HG02798 (cell line): ENCODE measurements around the gene FPGS.
"Not testable (repeated sequence)": the region's sequence is repeated elsewhere in the genome, so short reads cannot be mapped to it uniquely, and the experiment has no call there.

Source experiments
- ATAC-seq: cut with Tn5 transposase; IDR thresholded peaks from one replicate; pipeline ENCODE4 v1.9.1; 2021; ENCODE audit warnings: mild to moderate bottlenecking; ENCODE audit not compliant: unreplicated experiment, poor library complexity

FPGS gene

DNA sequence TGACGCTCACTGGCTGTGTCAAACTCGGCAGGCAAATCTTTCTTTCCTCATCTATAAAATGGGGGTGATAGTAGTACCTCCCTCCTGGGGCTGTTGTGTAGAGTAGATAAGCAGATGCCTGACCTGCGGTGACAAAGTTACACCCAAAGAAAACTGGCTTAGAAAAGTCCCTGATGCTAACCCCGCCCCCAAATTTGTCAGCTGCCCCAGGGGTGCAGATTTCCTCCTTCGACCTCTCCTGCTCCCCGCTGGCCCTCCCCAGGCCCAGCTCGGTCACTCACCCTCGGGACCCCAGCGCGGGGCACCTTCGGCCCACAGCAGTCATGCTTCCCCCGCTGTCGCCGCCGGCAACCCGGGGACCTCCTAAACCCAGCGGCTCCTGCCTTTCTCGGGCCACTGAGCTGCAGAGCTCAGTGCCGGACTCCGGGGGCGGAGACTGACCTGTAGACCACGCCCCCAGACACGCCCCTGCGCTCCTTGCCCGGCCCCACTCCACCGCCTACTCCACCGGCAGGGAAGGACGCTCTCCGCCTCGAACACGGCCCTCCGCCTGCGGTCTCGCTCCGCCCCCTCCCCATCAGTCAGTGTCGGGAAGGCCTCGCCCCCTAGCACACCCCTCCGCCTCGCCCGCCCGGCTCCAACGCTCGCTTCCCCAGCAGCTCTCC is 31.6 kb upstream of the FPGS start:
- ATAC-seq: peak; percentile 89

DNA sequence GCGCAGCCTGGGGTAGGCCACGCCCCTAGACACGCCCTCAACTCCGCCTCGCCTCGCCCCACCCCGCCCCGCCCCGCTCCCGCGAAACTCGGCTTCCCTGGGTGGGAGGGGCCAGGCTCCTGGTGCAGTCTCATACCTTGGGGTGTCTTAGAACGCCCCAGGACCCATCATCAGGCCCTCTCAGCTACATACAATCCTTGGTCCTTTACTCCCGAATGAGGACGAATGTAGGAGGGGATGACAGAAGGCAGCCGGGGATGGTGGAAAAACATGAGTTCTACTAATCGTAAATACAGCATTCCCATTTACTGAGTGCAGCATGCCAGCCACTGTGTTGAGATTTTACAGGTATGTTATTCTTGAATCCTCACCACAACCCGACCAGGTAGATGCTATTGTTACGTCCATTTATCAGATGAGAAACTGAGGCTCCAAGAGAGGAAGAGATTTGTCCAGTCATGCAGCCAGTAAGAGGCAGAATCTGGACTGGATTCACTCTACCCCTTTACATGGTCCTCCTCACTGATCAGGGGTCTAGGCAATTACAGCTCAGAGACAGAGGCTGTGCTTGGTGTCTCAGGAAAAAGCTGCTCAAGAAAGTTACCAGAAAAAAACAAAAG is 31.0 kb upstream of the FPGS start:
- no peak for ATAC-seq

DNA sequence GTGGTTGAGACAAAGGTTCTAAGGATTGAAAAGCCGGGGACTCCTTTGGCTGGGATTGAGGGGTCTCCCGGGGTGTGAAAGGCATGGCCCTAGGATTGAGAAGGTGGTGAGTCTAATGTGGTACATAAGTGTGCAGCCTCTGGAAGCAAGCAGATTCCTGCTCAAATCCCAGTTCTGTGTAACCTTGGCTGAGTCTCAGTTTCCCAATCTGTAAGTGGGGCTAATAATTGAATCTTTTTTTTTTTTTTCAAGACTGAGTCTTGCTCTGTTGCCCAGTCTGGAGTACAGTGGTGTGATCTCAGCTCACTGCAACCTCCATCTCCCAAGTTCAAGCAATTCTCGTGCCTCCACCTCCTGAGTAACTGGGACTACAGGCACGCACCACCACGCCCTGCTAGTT is 30.1 kb upstream of the FPGS start:
- no peak for ATAC-seq

DNA sequence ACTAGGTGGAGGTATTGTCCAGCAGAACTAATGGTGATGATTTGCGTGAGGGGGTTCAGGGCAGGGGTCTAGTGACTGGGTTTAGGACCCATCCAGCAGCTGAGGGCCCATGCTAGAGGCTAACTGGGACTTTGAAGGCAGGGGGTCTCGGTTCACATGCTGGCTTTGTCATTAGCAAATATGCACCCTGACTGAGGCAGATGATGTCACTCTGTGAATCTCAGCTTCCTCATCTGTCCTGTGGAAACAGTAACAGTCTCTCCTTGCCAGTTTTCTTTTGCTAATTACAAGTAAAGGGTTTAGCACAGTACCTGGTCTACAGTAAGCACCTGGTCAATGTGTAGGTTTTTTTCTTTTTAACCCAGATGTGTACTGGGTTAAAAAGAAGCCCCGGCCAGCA is 29.4 kb upstream of the FPGS start:
- no peak for ATAC-seq

DNA sequence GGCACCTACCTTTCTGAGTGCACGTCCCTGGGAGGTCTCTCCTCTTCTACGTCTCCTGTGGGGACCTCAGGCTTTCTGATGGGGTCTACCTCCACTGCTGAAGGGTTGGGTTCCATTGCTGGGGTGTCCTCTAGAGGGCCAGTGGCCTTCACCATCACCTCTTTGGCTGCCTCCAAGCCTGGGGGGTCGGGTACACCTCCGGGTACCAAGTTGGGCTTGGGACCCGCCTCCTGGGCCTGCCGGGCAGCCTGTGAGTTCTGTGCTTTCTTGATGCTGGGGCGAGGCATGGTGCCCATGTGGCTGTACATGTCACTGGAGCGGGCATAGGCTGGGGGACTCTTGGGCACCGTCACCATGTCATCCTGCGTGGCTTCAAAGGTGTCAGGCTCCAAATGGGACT is 28.7 kb upstream of the FPGS start:
- no peak for ATAC-seq

DNA sequence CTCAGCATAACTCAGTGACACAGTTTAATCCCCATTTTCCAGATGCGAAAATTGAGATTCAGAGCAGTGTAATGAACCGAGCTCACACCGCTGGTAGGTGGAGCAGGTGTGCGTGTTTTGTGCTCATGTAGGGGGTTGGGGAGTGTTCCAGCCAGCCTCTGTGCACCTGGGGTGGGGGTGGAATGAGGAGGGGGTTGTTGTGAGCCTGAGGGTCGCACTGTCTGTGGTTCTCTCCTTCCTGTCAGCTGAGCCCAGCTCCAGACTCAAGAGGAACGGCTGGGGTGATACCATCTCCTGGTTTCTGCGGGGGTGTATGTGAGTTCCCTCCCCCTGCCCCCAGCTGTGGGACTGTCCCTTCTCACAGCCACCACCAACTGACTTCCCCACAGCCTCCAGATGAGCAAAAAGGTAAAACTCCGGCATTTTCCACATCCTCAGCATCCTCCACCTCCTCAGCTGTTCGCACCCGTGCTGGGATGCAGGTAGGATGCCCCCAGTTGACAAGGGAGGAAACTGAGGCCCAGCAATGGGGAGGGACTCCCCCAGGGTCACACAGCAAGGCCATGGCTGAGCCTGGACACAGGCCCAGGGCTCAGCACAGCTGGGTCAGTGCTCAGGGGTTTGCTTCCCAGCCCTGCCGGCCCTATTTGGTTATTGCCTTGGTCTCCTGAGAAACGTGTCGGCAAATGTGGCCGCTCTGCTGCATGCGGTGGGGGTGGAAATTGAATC is 26.3 kb upstream of the FPGS start:
- peak; percentile 23 for ATAC-seq

DNA sequence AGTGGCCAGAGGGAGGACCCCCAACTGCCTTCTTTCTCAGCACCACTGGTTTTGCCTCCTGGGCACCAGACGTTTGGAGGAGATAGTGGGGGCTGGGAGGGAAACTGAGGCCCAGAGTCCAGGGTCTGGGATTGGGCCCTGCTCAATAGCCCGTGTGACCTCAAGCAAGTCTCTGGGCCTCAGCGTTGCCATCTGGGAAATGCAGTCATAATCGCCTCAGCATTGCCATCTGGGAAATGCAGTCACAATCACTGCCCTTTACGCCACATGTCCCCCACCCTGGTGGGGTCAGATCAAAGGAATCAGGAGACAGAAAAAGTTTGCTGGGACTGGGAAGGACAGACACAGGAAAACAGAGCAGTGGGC is 25.8 kb upstream of the FPGS start:
- ATAC-seq: no peak

DNA sequence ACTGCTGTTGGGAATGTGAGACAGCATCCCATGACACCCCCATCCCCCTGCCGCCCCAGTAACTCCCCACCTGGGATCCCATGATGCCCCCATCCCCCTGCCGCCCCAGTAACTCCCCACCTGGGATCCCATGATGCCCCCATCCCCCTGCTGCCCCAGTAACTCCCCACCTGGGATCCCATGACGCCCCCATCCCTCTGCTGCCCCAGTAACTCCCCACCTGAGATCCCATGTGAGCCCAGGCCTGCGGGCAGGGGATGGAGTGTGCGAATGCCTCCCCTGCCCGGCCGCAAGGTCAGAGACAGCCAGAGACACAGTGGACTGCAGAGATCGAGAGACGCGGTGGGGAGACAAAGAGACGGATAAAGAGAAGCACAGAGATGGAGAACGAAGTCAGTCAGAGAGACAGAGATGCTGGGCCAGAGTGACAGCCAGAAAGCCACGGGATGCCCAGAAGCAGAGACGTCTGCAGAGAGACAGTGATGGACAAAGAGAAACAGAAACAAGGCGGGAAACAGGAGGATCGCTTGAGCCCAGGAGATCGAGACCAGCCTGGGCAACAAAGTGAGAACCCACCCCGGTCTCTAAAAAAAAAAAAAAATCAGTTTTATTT is 25.2 kb upstream of the FPGS start:
- no peak for ATAC-seq

DNA sequence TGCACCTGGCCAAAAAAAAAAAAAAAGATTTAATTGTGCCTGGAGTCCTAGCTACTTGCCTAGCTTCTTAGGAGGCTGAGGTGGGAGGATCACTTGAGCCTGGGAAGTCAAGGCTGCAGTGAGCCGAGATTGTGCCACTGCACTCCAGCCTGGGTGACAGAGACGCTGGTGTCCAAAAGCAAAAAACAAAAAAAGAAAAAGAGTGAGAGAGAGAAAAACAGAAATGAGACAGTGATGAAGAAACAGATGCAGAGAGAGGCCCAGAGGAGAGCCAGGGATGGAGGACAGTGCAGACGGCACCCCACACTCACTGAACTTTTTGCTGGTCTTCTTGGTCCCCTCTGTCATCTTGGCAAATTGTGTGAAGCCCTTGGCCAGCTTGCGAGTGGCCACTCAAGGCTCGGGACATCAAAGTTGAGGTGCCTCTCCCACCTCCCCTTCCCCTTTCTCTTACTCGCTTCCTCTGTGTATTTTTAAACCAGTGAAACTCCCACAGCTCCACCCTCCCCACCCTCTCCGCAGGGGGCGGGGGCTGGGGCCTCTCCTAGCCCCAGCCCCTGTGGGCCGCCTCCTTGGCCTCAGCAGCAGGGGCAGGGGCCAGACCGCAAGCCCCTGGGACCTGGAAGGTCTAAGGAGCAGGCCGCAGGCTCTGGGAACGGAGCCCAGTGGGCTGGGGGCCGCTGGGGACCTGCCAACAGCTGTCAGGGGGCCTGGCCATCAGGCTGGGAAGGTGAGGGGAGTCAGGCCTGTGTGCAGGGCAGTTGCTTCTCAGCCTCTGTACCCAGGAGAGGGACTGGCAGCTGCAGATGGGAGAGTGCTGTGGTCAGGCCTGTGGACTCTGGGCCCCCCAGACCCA is 24.2 kb upstream of the FPGS start, which contains the start of gene SH2D3C:
Gene SH2D3C, minus strand, starts transcription at position 387 of the 856 bp plus-strand sequence. Its CDS starts 39 bp downstream, at position 348.
- ATAC-seq: peak; percentile 38

DNA sequence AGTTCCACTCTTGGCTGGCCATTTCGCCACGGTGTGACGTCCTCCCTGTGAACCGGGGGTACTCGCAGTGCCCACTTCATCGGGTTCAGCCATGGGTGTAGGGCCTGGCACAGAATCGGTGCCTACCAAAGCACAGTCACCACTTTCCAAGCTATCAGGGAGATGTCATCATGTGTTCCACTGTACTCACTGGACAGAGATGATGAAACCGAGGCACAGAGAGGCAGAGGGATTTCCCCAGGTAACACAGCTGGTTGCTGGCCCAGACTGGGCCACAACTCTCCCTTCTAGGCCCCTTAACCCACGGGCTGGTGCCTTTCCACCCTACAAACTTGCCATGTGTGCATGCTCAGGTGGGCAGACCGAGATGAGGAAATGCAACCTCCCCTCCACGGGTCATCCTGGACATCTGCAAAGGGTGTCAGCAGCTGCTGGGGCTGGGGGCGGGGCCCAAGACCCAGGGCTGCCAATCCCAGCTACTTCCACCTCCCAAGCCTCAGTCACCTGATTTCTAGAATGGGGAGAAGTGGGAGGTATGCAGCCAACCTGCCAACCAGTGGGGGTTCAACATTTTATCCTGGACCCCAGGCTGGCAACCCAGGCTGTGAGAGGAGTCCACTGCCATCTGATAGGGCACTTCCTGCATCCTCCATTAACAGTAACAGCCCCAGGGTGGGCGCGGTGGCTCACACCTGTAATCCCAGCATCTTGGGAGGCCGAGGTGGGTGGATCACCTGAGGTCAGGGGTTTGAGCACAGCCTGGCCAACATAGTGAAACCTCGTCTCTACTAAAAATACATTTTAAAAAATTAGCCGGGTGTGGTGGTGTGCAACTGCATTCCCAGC is 23.3 kb upstream of the FPGS start:
- peak; percentile 65 for ATAC-seq

DNA sequence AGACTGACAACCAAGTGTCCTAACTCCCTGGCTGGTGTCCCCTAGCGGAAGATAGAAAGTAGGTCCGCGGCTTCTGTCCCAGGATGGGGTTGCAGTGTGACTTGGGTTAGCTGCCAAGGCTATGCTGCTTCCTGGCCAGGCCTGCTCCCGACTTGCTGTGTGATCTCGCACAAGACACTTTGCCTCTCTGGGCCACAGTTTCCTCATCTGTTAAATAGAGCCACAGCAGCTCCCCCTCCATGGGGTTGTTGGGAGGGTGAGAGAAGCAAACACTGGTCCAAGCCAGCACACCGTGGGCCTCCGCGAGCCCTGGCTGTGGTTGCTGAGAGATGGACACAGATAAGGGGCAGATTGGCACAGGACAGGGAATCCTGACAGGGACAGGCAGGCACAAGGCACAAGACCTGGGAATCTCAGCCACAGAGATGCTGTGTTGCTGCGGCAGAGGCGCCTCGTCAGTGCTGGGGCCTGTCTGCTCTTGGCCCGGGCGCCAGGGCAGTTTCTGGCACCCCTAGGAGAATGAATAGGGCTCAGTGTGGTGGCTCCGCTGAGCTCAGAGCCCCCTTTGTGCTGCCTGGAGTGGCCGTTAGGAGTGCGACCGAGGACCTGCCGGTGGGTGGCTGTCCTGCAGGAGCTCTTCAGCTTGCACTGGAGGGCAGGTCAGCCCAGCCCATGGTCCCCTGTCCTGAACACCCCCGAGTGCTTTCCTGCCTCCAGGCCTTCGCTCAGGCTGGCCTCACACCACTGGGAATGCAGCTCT is 22.4 kb upstream of the FPGS start:
- ATAC-seq: no peak

DNA sequence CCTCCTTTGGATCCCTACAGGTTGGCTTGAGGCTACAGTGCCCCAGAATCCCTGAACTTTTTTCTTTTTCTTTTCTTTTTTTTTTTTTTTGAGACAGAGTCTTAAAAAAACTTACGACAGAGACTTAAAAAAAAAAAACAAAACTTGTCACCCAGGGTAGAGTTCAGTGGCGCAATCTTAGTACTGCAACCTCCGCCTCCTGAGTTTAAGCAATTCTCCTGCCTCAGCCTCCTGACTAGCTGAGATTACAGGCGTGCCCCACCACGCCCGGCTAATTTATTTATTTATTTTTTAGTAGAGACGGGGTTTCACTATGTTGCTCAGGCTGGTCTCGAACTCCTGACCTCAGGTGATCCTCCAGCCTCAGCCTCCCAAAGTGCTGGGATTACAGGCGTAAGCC is 21.8 kb upstream of the FPGS start:
- ATAC-seq: not testable (repeated sequence)

DNA sequence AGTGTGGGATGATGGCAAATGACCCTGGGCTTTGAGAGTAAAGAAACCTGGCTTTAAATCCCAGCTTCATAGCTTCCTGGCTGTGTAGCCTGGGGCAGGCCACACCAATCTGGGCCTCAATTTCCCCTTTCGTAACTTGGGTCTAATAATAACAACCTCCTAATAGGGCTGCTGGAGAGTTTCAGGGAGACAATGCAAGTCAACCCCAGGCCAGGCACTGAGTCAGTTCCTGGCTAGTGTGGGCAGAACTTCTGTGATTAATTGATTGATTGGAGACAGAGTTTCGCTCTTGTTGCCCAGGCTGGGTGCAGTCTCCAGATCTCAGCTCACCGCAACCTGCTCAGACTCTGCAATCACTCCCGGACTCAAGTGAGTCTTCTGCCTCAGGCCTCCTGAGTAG is 20.9 kb upstream of the FPGS start:
- ATAC-seq: no peak

DNA sequence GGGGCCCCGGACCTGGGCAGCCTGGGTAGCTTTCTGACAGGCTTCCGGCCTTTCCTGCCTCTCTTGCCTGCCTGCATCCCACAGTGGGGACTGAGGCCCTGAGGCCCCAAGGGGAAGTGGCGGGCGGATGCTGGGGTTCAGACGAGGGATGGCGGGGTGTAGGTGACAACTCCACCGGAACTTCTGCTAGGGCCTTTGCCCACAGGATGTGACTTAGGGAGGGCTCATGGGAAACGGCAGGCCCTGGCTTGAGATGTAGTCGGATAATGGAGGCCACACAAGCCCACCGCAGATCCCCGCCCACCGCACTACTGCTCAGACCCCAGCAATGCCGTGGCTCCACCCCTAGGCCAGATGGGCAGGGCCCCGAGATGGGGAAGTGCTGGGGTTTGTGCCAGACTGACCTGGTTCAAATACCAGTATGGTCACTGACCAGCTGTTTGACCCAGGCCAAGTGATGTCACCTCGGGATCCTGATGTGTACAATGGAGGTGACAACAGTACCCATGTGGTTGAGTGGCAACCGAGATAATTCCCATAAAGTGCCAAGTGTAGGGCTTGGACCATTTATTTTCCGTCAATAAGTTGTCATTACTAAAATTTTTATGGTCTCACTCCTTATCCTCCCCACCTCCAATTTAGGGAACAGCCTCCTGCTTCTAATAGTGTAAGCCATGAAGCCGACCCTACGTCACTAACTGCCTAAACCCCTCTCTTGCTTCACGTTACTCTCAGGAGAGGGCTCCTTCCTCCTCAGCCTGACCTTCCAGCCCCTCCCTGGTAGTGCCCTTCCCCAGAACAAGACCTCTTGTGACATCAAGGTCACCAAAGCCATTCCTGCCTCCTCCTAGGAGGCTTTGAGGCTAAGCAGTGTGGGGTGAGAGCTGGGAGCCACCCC is 19.3 kb upstream of the FPGS start:
- no peak for ATAC-seq

DNA sequence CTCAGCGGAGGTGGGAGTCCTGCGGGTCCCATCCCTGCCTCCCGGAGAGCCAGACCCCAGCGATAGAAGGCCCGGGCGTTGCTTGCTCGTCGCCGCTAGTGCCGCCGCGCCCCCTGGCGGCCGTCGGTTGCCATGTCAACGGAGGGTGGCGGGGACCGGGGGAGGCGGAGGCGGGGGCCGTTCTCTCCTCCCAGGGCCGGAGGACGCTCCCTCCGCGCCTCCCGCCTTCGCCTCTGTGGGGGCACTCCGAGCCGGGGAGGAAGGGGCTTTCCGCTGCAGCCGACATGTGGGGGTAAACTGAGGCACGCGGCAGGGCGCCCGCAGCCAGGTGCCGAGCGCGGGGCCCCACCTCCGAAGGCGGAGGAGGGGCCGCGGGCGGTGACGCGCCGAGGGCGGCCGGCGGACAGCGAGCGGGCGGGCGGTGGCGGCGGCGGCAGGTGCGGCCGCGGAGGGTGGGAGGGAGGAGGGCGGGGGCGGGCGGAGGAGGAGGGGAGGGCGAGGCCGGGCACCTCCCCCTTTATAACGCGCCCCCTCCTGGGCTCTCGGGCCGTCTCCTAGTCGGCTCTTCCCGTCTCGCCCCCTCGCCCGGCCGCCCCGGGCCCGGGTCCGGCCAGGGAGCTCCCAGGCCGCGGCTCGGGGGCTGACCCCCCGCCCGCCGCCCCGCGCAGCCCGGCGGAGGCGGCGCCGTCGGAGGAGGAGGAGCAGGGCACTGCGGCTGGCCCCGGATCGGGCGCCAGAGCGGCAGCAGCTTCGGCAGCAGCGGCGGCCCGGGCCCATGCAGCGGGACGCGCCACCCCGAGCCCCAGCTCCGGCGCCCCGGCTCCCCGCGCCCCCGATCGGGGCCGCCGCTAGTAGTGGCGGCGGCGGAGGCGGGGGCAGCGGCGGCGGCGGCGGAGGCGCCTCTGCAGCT is 17.4 kb upstream of the FPGS start:
- peak; percentile 58 for ATAC-seq

DNA sequence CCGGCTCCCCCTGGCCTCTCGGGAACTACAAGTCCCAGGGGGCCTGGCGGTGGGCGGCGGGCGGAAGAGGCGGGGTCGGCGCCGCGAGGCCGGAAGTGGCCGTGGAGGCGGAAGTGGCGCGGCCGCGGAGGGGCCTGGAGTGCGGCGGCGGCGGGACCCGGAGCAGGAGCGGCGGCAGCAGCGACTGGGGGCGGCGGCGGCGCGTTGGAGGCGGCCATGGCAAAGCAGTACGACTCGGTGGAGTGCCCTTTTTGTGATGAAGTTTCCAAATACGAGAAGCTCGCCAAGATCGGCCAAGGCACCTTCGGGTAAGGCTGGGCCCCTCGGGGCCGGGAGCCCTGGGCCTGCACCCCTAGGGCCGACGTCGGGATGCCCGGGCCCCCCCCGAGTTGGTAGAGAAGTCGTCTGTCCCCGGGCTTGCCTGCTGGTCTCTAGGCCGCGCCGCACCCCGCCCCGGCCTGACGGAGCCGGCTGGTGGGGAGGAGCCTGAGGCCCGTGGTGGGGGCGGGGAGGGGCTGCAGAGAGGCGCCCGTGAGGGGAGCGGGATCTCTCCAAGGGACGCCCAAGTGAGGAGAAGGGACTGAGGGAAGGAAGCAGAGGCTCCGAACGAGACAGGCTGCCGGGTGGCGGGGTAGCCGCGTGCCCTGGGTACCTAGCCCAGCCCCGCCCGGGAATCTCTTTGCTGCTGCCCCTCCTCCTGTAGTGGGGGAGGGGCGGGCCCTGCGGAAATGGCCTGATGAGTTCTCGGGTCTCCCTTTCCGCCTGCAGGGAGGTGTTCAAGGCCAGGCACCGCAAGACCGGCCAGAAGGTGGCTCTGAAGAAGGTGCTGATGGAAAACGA is 16.5 kb upstream of the FPGS start, which contains the start of gene CDK9:
Gene CDK9, plus strand, starts transcription at position 102 of the 840 bp plus-strand sequence. Its CDS starts 115 bp downstream, at position 217.
- peak; percentile 79 for ATAC-seq
